CD4-positive, alpha-beta T cell treated with Interleukin-15 for 4 hours (primary cell): ENCODE data around the gene SNRPA.
"Not testable (repeated sequence)": the region's sequence is repeated elsewhere in the genome, so short reads cannot be mapped to it uniquely, and the experiment has no call there.

ENCODE experiments used
- DNase-seq: peaks from one replicate; pipeline ENCODE4 v3.0.0-alpha.2; 2020; ENCODE audit warnings: low spot score

The SNRPA gene

DNA sequence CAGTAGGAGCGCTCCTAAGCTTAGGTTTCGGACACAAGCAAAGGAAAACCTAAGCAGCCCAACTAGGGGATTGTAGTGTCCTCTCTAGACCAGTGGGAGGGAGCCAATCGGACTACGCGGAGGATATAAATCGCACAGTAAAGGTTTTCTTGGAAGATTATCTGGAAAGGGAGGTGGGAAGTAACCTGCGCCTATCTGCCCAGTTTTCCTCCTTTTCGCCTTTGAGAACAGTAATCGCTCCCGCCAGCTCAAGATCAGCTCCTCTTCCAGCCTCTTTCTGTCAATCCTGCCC lies 26.6 kb downstream of the SNRPA start:
- DNase-seq, result no peak

DNA sequence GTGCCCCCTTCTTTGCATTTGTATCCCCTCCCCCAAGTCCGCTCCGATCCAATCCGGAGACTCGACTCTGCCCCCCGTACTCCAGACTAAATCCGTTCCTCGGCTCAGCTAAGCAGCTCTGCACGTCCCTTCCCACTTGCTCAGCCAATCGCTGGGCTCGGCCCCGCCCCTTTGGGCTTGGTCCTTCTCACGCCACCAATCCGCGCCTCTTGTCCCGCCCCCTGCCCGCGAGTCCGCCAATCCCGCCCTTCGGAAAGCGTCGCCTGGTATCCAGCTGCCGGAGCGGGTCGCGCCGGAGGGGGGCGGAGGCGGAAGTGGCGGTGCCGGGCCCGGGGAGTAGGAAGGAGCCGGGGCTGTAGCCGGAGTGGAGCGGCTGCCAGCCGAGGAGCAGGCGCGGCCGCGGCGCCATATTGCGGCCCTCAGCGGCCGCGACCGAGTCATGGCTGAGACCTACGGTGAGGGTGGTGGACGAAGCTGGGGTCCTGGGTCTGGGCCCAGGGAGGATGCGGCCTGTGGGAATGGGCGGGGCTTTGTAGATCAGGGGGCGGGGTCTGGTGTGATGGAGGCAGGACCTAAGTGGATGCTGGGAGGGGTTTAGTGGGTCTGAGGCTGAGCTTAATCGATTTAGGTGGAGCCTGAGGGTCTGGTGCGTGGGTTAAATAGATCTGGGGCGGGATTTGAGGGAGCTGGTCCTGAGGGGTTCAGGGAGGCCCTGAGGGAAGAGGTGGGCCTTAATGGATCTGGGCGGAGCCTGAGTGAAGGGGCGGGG lies 27.1 kb downstream of the SNRPA start, which contains the start of gene RAB4B:
RAB4B (plus strand) TSS at position 311 of the 769 bp plus-strand sequence; CDS start at position 440, 129 bp downstream.
- peak; percentile 100 for DNase-seq

- no peak for DNase-seq
Measured at GRCh38 chr19:40778706-40779284, 27.8 kb downstream of the SNRPA start.

DNA sequence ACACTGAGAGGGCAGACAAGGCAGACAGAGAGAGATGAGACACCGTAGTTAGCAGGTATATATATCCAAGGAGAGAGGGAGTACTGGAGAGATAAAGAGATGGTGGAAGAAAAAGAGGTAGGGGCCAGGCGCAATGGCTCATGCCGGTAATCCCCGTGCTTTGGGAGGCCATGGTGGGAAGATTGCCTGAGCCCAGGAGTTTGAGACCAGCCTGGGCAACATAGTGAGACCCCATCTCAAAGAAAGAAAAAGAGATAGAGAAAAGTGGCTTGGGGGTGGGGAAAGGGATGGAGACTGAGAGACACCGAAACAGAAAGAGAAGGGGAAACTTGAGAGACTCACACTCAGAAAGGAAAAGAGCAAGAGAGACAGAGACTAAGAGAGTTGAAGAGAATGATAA lies 29.6 kb downstream of the SNRPA start:
- no peak for DNase-seq

DNA sequence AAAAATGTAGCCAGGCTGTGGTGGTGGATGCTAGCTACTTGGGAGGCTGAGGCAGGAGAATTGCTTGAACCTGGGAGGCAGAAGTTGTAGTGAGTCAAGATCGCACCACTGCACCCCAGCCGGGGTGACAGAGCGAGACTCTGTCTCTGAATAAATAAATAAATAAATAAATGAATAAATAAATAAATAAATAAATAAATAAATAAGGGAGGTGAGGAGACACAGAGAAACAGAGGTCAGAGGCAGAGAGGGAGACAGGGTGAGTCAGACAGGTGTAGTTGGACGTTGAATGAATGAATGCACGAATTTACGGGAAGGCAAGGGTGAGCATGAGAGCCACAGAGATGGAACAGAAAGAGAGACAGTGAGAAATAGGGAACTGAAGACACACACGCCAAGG lies 30.1 kb downstream of the SNRPA start:
- DNase-seq, result no peak

DNA sequence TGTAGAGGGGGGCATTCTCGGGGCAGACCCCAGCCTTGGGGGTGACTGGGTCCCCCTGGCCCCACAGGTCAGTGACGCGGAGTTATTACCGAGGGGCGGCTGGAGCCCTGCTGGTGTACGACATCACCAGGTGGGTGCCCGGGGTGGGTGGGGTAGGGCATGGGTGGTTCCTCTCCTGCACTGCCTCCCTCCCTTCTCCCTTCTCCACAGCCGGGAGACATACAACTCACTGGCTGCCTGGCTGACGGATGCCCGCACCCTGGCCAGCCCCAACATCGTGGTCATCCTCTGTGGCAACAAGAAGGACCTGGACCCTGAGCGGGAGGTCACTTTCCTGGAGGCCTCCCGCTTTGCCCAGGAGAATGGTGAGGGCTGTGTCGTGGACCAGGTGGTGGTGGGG lies 32.7 kb downstream of the SNRPA start:
- no peak for DNase-seq

DNA sequence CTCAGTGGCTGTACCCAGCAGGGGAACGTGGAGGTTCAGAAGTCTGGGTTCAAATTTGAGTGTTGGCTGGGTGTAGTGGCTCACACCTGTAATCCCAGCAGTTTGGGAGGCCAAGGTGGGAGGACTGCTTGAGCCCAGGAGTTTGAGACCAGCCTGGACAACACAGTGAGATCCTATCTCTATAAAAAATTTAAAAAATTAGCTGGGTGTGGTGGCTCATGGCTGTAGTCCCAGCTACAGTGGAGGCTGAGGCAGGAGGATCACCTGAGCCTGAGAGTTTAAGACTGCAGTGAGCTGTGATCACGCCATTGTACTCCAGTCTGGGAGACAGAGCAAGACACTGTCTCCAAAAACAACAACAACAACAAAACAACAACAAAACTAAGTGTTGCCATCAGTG lies 33.1 kb downstream of the SNRPA start:
- DNase-seq, result not testable (repeated sequence)

DNA sequence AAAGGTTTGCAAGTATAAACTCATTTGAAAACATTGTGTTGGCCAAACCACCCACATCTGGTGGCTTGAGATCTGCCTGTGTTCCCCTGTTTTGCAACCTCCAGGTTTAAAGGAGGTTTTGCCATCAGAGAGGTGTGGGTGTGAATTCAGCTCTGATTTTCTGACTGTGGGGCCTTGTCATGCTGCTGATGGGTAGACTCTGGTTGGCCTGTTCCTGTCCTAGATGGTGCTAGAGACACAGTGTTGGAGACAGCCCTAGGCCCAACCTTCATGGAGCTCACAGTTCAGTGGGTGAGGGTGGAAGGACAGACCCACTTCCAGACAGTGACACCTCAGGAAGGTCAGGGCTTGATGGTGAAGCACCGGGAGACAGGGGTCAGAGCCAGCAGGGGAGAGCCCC lies 34.5 kb downstream of the SNRPA start:
- DNase-seq, result no peak

DNA sequence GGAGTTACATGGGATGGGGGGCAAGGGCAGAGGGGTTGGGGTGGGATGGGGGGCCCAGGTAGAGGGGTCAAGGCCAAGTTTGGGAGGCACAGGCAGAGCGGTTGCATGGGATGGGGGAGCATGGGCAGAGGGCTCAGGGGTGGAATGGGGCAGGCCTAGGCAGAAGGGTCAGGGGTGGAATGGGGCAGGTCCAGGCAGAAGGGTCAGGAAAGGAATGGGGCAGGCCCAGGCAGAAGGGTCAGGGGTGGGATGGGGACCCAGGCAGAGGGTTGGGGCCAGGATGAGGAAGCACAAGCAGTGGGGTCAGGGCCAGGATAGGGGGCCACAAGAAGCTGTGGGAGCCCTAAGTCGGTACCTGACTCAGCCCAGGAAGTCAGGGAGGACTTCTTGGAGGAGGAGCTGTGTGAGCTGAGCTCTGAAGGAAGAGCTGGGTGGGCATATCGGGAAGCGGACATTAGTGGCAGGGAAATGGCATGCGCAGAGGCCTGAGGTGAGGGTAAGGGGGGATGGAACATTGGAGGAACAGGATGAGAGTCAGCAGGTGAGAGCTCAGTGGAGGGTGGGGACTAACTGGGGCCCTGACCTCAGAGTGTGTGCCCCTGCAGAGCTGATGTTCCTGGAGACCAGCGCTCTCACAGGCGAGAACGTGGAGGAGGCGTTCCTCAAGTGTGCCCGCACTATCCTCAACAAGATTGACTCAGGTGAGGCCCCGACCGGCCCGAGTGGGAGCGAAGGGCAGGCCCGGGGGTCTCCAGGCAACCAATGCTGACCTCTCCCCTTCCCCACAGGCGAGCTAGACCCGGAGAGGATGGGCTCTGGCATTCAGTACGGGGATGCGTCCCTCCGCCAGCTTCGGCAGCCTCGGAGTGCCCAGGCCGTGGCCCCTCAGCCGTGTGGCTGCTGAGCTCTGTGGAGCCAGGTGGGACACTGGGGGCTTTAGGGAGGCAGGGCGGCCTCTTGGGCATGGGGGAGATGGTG lies 35.3 kb downstream of the SNRPA start:
- no peak for DNase-seq

DNA sequence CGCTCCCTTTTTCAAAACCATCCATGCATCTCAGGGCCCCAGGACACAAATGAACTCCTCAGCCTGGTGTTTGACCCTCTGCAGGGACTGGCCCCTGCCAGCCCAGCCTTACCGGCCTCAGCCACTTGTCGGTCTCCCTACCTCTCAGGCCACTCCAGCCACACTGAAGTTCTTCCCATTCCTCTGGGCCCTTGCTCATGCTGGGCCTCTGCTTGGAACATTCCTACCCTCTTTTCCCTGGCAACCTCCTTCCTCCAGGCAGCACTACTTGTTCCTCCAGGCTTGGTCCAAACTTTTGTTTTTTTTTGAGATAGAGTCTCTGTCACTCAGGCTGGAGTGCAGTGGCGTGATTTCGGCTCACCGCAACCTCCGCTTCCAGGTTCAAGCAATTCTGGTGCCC lies 40.3 kb downstream of the SNRPA start:
- DNase-seq, result no peak

GRCh38 chr19:40791996-40792395 lies 41.0 kb downstream of the SNRPA start:
- DNase-seq, result no peak

- no peak for DNase-seq
Measured at GRCh38 chr19:40797166-40797962, 46.4 kb downstream of the SNRPA start.

GRCh38 chr19:40797963-40798682 lies 47.1 kb downstream of the SNRPA start:
- peak; percentile 69 for DNase-seq

DNA sequence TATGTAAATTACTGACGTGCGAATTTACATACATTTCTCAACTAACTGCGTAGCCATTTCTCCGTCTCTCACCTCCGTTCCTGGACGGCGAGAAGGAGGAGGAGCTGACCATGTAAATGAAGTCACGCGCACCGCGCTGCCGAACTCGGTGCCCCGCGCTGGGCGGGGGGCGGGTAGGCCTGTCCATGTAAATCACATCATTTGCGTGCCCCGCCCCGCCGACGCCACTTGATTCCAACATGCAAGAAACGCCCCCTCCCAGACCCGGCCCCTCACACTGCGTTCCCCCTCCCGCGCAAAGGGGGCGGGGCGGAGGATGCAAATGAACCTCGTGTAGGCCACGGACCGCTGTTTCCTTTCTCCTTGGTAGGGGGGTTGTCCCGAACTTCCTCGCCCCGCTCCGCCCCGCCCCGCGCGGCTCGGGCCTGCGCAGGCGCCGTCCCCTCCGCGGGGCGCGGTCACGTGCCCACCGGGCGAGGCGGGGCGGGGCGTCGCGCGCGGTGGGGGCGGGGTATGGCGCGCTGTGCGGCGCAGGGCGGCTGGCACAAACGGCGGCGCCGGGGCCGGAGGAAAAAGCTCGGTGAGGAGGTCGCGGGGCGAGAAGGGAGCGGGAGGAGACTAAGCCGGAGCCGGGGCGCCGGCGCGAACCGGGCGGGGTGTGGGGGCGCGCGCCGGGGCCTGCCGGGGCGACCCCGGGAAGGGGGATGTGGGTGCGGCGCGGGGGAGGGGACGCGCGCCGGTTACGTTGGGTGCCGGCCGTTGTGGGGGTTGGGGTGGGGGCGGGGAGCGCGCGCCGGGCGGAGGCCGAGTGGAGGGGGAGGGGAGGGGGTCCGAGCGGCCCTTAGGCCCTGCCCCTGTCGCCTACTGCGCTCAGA lies 47.9 kb downstream of the SNRPA start, which contains the start of gene EGLN2:
EGLN2 (plus strand) TSS at position 509 of the 875 bp plus-strand sequence. CDS start 1,382 bp downstream, outside the sequence.
- peak; percentile 100 for DNase-seq

- DNase-seq, result no peak
Measured at GRCh38 chr19:40799558-40800338, 48.7 kb downstream of the SNRPA start.

DNA sequence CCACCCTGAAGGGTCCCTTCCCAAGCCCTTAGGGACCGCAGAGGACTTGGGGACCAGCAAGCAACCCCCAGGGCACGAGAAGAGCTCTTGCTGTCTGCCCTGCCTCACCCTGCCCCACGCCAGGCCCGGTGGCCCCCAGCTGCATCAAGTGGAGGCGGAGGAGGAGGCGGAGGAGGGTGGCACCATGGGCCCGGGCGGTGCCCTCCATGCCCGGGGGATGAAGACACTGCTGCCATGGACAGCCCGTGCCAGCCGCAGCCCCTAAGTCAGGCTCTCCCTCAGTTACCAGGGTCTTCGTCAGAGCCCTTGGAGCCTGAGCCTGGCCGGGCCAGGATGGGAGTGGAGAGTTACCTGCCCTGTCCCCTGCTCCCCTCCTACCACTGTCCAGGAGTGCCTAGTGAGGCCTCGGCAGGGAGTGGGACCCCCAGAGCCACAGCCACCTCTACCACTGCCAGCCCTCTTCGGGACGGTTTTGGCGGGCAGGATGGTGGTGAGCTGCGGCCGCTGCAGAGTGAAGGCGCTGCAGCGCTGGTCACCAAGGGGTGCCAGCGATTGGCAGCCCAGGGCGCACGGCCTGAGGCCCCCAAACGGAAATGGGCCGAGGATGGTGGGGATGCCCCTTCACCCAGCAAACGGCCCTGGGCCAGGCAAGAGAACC lies 49.5 kb downstream of the SNRPA start:
- DNase-seq, result no peak

GRCh38 chr19:40800997-40801377 lies 50.0 kb downstream of the SNRPA start:
- DNase-seq, result no peak

DNA sequence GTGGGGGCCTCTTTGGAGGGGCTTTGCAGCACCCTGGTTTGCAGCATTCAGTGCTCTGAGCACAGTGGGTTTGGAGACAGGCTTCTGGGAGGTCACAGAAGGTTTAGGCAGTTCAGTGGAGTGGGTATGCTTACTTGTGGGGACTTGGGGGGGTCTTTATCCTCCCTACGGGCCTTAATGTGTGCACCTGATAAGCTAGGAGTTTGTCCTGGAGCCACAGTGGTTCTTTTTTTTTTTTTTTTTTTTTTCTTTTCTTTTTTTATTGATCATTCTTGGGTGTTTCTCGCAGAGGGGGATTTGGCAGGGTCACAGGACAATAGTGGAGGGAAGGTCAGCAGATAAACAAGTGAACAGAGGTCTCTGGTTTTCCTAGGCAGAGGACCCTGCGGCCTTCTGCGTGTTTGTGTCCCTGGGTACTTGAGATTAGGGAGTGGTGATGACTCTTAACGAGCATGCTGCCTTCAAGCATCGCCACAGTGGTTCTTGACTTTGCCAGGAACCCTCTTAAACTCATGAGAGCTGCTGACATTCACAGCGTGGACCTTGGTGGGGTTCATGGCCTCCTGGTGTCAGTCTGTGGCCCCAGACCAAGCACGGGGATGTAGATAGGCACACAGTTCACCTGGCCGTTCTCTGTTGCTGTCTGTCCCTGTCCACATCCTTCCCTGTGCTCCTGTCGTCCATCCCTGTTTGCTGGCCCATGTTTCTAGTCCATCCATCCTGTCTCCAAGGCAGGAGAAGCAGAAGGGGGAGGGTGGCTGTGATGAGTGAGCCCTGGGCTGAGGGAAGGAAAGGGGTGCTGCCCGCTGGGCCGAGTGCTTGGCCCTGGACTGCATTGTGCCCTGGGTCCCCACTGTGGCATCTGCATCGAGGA lies 50.7 kb downstream of the SNRPA start:
- no peak for DNase-seq
